Adrenal gland (tissue), 5 donors: Measurements from ENCODE around the gene CSNK2A3.

Source experiments
- CTCF ChIP-seq, 6 experiments: fragments of 450-650 bp in 4 of 6; fragments of 200-600 bp in 2 of 6; sonication (generic) in 1 of 6; IDR thresholded peaks; 1 replicate in 5 of 6; 2 replicates in 1 of 6; pipeline versions ENCODE4 v1.5.1 to v1.8.0; 2016 to 2021; ENCODE audit warnings: antibody characterized with exemption in 6 of 6, mild to moderate bottlenecking in 2 of 6, moderate library complexity in 1 of 6
- POLR2A ChIP-seq, 2 donors: fragments of 450-650 bp; IDR thresholded peaks; one replicate each; pipeline ENCODE4 v1.6.1; 2017; ENCODE audit warnings: antibody characterized with exemption in 2 of 2, mild to moderate bottlenecking in 2 of 2, moderate library complexity in 1 of 2
- donor health status: DM: no; HTN: no; CAD: no.

DNA sequence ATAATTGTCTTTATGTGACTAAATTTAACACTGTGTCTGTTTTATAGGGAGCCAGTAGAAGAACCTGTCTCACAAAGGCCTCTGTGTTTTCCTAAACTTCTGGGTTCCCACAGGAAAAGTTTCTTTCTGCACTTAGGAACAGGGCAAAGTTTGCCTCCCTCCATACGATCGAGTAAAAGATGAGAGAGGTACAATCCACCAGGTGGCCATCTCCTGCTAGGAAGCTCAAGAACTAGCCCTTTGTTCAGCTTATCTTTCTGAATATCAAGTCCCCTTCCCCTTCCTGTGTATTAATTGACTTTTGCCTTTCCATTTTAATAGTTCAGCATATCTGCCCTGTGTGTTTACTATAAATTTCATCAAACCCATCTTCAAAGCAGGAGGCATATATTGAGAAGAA, 18.0 kb downstream of the CSNK2A3 start:
- TF ChIP-seq POLR2A (IDR thresholded peaks at IDR 0.05) (no peak), CTCF (IDR thresholded peaks at IDR 0.05) (no peak)
